GM19043 (cell line): ENCODE results near the gene PPIL3.
"Not testable (repeated sequence)": the region's sequence is repeated elsewhere in the genome, so short reads cannot be mapped to it uniquely, and the experiment has no call there.

Experiments
- ATAC-seq: cut with Tn5 transposase; IDR thresholded peaks from one replicate; pipeline ENCODE4 v1.9.1; 2021; ENCODE audit warnings: low read depth; ENCODE audit not compliant: unreplicated experiment

Gene PPIL3

DNA sequence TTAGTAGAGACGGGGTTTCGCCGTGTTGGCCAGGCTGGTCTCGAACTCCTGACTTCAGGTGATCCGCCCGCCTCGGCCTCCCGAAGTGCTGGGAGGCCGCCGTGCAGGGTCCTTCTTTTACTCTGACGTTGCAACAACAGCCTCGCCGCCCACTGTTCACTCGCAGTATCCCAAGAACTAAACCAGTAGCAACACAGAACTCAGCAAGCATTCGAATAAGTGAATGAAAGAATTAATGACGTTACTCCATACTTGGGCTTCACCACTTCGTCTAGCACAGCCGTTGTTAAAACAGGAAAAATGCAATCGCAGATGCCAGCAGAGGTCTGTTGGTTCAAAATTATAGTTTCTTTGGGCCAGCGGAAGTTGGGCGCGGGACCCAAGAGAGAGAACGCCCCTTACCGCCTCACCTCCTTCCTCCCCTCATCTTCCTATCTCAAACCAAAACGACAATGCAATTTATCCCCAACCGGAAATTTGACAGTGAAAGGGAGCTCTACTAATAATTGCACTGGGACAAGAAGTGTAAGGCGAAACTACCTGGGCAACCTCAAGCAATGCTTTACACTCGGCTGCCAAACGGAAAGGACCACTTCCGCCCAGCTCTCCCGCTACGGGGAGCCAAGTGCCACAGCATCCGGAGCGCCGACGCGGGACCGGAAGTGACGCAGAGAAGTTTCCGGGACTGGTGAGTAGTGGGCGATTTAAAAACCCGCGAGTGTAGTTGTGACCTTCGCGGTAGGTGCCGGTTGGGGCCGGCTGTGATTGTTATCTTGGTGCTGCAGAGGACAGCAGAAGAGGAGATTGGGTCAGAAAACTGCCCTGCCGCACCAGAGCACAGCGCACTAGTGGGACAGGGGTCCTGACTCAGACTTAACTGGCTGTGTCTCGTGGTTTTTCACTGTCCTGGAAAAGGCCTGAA lies at the start of gene PPIL3, which contains the start of gene NIF3L1:
PPIL3 (minus strand) TSS at position 374 of the 922 bp plus-strand sequence. CDS start 1,462 bp downstream, outside the sequence.
NIF3L1 (plus strand) TSS at position 668 of the 922 bp plus-strand sequence. CDS start 2,573 bp downstream, outside the sequence.
- peak; percentile 88 for ATAC-seq

DNA sequence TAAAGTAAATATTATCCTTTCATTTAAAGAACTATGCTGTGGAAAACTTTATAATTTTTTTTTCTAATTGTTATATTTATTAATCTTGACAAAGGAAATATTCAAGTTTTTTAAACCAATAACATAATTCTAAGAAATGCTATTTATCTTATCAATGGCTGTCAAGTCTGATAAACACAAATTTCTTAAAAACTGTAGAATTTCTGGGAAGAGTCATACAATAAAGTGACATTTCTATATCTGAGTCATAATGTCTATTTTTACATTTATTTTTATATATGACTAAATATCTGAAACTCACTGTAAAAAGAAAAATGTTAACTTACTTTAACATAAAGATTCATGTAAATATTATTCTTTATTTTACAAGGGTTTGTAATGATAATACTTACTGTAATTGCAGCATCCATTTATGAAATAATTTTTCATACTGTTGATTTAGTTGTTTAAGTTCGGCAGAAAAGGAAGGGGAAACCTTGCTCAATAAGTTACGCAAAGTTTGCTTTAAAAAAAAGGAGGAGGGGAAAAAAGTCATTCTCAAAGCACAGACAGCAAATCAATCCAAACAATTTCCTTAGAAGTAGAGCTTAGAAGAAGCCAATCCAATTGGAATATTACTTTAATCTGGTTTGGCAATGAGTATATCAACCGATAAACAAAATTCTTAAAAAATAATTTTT lies 42.2 kb upstream of the PPIL3 start:
- no peak for ATAC-seq

DNA sequence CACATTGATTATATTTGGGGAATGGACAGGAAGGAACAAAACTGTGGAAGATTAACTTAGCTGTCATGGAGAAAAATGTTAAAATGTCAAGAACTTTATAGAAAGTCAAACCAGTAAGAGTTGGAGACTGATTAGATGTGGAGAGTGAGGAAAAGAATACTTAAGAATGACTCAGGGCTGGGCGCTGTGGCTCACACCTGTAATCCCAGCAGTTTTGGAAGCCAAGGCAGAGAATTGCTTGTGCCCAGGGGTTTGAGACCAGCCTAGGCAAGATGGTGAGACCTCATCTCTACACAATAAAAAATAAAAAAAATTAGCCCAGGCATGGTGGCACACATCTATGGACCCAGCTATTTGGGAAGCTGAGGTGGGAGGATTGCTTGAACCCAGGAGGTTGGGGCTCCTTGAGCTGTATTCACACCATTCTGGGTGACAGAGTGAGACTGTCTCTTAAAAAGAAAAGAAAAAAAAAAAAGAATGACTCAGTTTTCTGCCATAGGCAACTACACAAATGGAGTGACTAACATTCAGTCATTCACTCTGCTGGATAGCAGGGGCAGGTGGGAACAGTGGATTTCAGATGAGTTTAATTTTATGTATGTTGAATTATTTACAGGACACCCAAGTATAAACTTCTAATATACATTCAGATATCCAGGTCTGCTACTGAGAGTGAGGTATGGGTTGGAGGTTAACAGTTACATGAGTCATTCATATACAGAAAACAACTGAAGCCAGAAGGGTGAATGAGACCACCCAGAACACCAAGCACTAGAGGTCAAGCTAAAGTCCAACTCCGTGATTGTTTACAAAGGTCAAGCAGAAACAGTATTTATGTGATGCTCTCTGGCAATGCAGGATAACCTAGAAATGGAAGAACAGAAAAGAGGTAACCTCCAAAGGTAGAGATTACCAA lies 40.7 kb upstream of the PPIL3 start:
- ATAC-seq, result no peak

DNA sequence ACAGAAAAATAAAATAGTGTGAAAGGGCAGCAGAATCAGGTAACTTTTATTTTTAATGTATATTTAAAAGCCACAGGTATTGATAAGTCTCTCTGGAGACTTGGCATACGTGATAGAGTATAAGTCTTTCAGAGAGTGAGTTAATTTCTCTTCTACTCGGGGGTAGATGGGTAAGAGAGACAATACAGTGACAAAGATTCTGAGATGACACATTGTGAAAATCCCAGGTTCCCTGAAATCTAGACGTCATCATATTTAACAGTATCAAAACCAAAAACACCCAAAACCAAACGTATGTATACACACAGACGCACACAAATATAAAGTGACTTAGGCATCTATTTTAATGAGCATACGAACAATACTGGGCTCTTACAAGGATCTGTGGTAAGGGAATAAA lies 33.6 kb upstream of the PPIL3 start:
- ATAC-seq, result no peak

DNA sequence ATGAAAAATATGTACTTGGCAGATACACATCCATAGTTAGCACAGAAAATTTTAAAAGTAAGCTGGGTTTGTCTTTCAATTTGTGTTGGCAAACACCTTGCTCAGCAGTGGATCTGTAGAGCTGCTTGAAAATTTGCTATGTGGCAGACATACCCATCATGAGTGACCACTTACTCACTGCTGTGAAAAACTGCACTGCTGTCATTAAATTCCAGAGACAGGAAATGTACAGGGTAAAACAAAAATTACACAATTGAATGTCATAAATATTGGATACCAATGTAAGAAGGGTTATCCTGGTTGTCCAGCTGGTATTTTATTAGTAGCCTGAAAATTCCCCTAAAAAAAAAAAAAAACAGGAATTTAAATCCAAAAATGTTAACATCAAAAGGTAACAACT lies 24.8 kb upstream of the PPIL3 start:
- no peak for ATAC-seq

DNA sequence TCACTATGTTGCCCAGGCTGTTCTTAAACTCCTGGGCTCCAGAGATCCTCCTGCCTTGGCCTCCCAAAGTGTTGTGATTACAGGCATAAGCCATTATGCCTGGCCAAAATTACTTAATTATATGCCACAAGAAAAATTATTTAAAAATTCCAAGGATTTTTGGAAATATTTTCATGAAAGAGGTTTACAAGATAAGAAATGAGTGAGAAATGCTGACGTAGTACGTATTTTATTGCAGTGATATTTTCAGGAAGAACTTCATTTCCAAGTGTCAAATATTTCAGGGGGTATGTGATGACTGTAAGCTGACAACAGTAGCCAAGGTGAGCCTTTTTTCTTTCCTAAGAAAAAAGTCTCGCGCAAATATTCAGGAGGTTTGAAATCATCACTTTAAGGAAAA lies 21.1 kb upstream of the PPIL3 start:
- ATAC-seq, result no peak

DNA sequence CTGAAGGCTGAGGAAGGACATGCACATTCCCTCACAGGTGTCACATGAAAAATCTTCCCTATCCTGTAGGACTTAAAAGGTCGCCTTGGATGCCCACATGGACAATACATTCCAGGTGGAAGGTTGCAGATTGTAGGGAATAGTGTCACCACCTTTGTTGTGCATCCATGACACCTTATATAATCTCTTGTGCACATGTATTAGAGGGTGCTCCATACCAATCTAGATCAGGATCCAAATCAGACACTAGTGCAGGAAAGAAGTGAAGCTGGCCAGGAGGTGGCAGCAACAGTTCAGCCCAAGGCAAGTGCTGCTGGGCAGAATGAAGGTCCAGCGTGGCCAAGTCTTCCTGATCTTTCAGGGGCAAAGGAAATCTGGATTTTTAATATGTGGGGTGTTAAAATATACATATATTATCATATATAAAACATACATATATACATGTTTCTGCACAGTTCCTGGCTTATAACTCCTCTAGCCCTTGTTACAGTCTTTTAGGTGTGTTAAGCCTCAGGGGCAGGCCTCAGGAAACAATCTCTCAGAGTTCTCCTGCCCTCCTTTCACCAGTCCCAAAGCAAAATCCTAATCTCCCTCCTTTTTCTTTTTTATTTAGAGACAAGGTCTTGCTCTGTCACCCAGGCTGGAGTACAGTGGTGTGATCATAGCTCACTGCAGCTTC lies 16.9 kb upstream of the PPIL3 start:
- ATAC-seq, result no peak

DNA sequence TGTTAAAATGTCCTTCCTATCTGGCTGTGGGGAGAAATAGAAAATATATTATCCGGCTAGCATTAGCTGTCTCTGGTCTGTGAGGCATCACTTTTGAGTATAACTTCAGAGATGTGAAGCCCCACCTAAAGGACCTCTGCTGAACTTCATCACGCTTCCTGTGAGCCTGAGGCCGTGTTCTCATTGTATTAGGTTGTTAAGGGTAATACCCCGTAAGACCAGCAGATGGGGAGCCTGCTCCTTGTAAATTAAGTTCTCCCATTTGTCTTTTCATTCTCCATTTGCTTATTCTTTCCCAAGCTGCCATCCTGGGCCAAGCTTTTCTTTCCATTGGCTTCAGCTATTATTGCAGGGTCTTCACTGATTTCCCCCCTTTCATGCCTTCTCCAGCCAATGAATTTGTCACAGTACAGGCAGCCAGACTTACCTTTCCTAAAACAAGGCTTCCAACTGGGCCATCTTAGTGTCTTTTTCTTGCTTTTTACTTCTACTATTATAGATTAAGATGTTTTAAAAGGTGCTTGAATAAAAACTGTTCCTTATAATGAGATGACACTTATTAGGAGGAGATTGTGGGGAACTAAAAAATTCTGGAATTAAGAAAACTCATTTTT lies 12.7 kb upstream of the PPIL3 start:
- peak; percentile 98 for ATAC-seq

DNA sequence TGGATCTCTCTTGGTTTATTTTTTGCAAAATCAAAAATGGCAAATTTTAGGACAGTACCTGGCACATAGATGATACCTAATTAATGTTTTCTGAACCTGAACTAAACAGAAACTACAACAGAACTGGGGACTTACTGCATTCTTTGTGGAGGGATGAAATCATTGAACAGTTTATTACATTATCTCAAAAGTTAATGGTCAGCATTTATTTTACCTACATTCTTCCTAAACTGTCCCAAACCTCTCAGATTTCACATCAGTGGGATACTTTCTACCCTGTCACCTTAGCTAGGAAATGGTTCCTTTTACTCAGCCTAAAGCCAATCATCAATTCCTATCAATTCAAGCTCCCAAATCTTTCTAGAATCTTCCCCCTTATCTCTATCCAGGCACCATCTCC lies 10.6 kb upstream of the PPIL3 start:
- no peak for ATAC-seq

DNA sequence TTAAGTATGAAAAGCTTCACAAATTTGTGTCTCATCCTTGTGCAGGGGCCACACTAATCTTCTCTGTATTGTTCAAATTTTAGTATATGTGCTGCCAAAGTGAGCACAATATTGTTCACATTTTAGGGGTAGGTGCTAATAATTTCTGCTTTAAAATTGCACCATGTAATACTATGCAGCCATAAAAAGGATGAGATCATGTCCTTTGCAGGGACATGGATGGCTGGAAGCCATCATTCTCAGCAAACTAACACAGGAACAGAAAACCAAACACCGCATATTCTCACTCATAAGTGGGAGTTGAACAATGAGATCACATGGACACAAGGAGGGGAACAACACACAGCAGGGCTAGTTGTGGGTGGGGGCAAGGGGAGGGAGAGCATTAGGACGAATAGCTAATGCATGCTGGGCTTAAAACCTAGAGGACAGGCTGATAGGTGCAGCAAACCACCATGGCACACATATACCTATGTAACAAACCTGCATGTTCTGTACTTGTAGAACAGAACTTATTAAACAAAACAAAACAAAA lies 7.1 kb downstream of the PPIL3 start:
- ATAC-seq, result not testable (repeated sequence)

DNA sequence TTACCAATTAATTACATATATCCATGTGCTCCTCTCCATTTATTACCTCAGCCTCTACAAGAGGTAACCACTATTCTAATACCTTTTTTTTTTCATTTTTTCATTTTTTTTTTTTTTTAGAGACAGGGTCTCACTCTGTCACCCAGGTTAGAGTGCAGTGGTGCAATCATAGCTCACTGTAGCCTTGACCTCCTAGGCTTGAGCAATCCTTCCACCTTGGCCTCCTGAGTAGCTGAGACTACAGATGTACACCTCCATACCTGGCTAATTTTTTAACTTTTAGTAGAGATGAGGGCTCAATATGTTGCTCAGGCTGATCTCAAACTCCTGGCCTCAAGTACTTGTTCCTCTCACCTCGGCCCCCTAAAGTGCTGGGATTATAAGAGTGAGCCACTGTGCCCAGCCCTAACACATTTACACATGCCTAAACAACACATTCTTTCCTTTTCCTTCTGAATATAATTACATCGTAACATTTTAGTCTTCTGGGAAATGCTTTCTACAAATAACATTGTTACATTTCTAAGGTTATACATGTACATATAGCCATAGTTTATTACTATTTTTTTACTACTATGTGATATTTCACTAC lies 10.5 kb downstream of the PPIL3 start:
- no peak for ATAC-seq

DNA sequence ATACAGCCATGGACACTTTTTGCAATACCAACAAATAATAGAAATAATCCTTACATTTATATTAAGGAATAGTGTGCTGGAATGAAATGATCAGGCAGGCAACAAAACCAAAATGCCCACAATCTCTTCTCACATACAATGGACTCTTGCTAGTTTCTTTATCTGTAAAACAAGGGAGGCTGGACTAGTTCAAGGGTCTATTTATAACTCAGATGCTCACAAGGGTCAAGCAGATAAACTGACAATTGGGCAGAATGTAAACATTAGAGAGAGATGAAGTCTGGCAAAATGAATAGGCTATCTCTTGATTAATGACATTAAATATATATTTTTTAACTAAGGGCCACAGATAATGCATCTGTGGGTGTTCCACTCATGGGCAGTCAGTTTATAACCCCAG lies 11.4 kb downstream of the PPIL3 start:
- no peak for ATAC-seq

DNA sequence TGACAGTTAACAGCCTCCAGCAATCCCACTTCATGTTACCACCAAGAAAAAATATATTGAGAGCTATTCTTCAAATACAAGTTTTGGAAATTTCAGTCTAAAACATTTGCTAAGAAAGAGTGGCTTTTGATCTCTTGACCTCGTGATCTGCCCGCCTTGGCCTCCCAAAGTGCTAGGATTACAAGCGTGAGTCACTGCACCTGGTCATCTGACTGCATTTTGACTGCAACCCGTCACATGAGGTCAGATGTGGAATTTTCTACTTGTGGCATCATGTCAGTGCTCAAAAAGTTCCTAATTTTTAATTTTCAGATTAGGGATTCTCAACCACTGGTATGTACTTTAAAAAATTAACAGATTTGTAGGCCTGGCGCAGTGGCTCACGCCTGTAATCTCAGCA lies 15.3 kb downstream of the PPIL3 start:
- no peak for ATAC-seq

DNA sequence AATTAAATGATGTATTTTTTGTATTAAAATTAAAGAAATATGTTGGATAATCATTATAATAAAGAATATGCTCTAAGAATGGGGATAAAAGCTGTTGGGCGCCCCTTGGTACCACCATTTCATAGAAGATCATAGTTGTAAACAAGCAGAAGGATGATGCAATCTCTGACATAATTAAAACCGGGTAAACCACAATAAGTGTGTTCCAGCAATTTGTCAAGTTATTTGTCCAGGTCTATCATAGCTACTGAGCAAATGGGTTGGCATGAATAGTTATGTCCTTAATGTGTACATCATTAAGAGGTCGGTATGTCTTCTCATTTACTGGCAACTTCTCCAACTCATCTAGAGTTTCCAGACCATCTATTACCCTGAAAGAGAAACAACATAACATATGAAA lies 17.7 kb downstream of the PPIL3 start:
- no peak for ATAC-seq

DNA sequence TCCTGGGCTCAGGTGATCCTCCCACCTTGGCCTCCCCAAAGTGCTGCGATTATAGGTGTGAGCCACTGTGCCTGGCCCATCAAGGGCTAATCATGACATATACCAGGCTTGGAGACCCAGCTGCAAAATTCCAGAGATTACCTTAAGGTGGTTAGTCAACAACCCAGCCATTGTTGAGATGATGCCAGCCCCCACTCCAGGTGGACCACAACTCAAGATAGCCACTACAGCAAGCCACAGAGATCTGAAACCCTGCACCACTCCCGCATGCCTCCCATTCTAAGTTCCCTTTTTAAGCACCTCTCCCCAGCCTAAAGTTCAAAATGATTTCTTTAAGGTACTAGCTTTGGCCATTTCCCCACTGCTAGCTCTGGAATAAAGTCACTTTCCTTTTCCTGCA lies 19.9 kb downstream of the PPIL3 start:
- no peak for ATAC-seq

DNA sequence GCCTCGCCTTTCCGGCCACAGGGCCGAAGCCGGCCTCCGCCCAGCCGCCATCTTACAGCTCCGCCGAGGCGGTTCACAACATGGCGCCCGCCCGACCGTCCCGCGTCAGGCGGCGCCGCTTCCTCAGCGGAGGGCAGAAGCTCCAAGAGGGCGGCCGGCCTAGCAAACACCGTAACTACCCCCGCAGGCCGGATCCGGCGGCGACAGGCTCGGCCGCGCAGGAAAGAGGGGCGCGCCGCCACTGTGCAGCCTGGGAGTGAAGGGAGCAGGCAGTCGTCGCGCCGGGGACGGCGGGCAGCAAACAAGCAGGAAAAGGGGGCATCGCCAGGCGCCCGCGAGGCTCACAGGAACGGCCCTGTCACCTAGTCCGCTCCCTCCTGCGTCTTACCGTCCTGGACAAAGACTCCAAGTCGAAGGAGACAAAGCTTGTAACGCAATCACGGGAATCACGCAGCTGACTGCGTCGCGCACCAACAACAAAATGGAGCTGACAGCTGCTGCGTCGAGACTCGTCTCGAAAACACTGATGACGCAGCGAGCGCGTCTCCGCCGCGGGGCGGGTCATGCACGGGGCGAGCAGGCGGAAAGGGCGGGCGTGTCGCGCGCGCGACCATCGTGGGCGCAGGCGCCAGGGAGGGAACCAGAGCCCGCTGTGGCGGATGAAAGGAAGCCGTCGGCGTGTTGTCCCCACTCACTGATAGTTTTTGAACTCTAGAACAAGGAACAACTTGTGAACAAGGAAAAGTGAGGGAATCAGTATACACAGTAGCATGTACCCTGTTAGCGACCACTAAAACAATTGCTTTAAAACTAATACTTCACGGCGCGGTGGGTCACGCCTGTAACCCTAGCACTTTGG lies 24.5 kb downstream of the PPIL3 start, which contains the start of gene CLK1:
CLK1 (minus strand) TSS at position 483 of the 859 bp plus-strand sequence. CDS start 2,796 bp downstream, outside the sequence.
- peak; percentile 76 for ATAC-seq

DNA sequence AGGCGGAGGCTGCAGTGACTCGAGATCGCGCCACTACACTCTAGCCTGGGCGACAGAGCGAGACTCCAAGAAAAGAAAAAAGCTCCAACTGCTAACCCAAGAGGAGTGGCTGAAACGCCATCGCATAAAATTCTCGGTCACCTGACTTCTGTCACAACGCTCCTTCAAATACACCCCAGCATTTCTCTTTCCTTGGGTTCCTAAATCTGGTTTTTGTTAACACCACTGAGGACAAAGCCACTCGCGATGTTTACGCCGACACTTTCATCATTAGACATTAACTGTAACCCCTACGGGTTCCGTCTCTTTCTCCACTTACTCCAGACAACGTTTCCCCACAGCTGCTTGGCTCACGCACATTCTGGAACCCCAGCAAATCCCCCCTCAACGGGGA lies 25.1 kb downstream of the PPIL3 start:
- no peak for ATAC-seq

DNA sequence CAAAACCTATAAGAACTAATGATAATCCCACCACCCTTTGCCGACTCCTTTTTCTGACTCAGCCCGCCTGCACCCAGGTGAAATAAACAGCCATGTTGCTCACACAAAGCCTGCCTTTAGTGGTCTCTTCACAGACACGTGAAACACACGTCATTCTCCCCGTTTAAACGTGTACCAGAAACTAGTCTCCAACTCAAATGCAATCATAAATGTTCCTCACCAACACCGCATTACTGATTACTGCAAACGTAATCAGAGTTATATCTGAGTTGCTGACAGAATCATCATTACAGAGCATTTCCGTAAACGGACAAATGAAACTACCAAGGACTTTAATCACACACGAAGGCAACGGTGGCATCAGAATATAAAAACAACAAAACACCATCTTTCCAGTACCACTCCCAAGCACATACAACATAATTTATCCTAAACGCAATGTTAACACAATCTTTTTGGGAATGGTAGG lies 26.3 kb downstream of the PPIL3 start:
- no peak for ATAC-seq
